ENCODE data around the gene HECW1.

The HECW1 gene

DNA sequence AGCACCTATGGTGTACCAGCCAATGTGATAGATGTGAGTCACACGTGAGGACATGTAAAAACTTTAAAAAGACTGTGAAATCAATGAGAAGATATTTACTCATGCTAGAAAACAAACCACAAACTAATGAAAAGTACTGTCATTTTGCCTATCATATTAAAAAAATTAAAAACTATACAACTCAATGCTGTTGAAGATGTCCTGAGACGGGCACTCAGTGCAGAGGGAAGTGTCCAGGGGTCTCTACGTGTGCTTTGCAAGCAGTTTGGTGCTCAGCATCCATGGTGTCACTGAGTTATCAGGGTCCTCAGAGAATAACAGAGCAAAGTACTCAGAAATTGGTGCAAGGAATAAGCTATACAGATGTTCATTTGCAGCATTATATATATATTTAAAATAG, 162.3 kb downstream of the HECW1 start:
- DNase-seq: no peak

GRCh38 chr7:43276547-43276946, 164.1 kb downstream of the HECW1 start:
- DNase-seq: no peak

DNA sequence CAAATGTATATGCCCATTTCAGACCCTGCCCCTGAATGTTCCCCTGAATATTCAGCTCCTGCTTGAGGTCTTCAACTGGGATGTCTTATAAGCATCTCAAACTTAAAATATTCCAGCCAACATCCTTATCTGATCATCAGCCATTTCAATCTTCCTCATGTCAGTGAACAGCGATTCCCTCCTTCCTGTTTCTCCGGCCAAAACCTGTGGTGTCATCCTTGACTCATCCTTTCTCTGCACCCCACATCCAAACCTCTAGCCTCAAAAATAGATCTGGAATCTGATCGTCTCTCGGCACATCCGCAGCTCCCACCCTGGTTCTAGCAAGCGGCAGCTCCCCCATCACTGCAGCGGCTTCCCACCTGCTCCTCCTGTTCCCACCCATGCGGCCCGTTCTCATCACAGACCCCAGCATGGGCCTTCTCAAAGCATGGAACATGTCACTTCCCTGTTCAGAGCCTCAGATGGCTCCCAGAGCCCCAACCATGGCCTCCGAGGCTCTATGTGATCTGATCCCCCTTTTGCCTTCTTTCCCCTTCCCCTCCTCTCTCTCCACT, 165.7 kb downstream of the HECW1 start:
- no peak for DNase-seq

DNA sequence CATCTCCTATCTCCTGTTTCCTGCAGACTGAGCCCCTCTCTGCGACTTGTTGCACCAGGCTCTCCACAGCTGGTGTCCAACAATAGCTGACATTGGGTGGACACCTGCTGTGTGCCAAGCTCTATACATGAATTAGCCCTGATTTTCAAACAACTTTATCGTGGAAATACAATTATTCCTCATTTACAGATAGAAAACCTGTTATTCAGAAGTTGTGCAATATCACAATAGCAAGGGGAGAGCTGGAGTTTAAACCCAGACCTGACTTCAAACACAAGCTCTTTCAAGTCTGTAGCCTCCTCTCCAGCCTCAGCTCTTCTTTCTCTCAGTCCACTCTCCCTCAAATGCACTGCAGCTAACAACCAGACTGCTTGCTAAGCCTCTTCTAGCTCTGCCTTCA, 168.8 kb downstream of the HECW1 start:
- DNase-seq: no peak

DNA sequence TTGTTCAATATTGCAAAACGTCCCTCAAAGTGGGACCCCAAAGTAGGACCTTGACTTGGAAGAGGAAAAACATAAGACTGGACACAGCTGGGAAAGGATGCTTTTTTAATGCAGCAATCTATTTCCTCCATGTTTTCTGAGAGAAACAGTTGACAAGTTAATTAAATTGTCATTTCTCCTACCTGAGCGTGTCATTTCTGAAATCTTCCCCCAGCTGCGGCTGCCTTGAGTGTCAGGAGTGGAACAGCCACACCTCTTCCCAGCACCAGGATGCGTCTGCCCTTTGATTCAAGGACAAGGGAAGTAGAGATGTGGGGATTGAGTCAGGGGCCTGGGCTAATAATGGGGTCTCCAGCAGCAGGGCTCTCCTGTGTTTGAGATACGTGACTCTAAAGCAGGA, 171.3 kb downstream of the HECW1 start:
- DNase-seq: no peak

DNA sequence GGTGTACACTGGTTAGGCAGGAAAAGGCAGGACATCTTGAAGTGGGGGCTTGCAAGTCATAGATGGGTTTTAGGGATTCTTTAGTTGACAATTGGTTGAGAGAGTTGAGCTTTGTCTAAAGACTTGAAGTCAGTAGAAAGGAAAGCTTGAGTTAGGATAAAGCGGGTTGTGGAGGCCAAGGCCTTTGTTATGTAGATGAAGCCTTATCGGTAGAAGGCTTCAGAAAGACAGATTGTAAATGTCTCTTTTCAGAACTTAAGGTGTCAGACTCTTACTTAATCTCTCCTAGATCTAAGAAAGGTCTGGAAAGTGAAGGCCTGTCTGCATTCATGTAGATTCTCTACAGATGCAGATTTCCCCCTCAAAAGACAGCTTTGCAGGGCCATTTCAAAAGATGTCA, 177.4 kb downstream of the HECW1 start:
- no peak for DNase-seq

- no peak for DNase-seq
Measured at GRCh38 chr7:43290978-43291377, 178.5 kb downstream of the HECW1 start.

DNA sequence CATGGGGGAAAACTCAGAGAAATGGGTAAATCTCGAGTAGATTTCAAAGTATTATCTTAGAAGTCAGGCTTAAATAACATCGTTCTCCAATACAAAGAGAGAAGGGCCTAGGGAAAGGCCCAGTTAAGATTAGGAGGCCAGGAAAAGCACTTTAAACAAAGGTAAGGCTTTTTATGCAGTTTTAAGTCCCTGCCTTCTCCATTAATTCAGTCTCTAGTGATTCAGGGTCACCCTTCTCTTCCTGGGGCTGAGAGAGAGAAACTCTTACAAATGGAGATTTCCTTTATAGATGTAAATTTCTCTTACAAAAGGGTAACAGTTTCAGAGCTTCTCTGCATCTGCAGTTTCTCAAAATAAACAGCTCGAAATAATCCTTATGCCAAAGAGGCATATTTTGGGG, 179.3 kb downstream of the HECW1 start:
- no peak for DNase-seq

DNA sequence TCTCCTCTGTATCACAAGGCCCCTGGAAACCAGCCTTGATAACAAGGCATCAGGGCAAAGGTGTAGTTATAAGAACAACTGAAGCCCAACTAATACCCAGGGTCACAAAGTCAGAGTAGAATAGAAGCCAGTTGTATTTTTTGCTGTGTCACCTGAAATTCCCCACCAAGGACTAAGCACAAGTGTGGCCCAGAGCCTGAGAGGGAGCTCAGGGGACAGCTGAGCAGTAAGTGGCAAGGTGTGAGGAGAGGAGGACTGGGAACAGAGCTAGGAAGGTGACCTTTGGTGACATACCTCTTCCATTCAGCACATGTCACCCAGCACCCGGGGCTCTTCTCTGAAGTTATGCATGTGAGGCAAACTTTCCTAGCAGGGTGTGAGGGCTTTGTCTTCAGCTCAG, 179.9 kb downstream of the HECW1 start:
- no peak for DNase-seq

GRCh38 chr7:43294080-43294630, 181.7 kb downstream of the HECW1 start:
- no peak for DNase-seq

GRCh38 chr7:43295429-43295828, 183.0 kb downstream of the HECW1 start:
- no peak for DNase-seq

- no peak for DNase-seq
Measured at GRCh38 chr7:43296306-43296705, 183.9 kb downstream of the HECW1 start.

GRCh38 chr7:43298617-43299016, 186.2 kb downstream of the HECW1 start:
- no peak for DNase-seq

DNA sequence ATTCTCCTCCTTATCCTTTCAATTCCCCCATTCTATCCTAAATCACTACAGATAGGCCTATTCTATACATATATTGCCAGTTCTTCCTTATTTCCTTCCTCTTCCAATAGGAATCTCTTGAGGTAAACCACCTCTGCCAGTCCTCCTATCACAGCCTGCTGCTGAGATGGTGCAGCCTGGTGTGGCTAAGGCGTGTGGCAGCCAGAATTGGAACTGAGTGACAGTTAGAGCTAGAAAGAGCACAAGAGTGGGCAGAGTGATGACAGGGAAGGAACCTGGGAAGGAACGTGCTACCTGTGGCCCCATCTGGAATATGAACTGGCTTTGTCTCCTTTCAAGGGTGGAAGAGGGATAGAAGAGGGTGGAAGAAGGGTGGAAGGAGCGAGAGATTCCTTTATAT, 187.7 kb downstream of the HECW1 start:
- DNase-seq: no peak

- DNase-seq: no peak
Measured at GRCh38 chr7:43302211-43302711, 189.8 kb downstream of the HECW1 start.

GRCh38 chr7:43302773-43303460, 190.5 kb downstream of the HECW1 start:
- no peak for DNase-seq

DNA sequence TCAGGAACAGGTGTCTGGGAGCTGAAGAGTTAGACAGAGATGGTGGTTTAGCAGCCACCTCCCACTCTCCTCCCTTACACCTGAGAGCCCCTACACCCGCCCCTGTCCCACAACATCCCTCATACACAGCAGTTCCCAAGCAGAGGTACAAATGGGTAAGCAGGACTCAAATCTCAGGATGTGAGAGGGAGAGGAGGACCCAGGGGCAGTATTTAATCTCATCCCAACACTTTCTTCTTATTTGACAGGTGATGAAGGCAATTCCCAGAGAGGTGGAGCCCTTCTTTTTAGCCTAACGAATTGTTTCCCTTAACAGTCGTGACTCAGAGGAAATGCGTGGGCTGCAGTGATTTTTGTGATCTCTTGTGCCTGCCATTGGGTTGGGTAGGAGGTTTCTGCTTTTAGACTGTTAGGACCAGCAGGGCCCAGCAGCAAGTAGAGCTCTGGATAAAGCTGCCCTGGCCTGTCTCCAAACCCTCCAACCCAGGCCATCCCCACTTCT, 191.3 kb downstream of the HECW1 start:
- DNase-seq: no peak

GRCh38 chr7:43306404-43306803, 194.0 kb downstream of the HECW1 start:
- no peak for DNase-seq

GRCh38 chr7:43307522-43307921, 195.1 kb downstream of the HECW1 start:
- DNase-seq: no peak

DNA sequence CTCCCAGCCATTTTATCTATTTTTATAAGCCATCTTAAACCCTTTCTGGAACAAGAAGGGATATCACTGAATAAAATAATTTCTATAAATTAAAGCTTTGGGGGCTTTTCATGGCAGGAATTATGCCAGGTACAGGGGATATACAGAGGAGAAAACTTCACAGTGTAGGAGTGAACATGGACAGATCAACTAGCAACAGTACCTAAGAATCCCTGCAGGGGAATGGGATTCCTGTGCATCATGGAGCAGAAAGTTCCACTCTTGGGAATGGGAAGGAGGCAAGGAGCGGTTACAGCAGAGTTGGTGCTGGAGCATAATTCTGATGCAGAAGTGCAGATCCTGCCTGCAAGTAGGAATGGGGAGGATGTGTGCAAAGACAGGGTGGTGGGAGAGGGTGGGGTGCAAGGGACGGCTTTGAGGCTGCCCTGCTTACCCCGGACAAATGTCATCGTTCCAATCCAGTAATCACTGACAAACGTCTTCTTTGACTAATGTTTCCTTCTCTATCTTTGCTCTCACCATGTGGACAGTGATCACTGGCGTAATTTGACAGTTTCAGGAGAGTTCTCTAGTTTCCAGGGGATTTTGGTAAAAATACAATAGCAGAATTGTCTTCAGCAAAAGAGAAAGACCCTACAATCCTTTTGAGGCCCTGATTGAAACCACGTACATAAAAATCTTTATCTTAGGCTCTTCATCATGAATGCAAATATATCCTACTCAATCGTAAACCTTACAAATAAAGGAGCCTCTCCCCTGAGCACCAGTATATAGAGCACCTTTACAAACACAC, 196.7 kb downstream of the HECW1 start:
- no peak for DNase-seq

DNA sequence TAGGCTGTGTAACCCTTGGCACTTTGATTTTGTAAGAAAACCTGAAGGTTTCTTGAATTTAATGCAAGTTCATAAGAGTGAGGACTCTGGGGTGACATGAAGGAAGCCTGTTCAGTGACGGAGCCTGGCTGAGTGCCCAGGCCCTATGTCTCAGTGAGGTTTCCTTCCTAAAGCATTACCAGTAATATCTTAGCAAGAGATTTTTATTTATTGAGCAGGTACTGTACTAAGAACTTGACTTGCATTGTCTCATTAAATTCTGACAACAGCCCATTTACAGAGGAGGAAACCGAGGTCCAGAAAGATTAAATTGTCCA, 197.2 kb downstream of the HECW1 start:
- DNase-seq: no peak

GRCh38 chr7:43311052-43311451, 198.6 kb downstream of the HECW1 start:
- no peak for DNase-seq

DNA sequence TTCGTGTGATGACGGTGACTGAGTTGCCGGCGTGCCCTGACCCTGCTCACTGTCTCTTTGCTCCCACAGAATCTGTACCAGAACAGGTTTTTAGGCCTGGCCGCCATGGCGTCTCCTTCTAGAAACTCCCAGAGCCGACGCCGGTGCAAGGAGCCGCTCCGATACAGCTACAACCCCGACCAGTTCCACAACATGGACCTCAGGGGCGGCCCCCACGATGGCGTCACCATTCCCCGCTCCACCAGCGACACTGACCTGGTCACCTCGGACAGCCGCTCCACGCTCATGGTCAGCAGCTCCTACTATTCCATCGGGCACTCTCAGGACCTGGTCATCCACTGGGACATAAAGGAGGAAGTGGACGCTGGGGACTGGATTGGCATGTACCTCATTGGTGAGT, 199.2 kb downstream of the HECW1 start:
- no peak for DNase-seq

Measured in NCI-H1048 (cell line).